ENCODE results near the gene SPAG7.

DNA sequence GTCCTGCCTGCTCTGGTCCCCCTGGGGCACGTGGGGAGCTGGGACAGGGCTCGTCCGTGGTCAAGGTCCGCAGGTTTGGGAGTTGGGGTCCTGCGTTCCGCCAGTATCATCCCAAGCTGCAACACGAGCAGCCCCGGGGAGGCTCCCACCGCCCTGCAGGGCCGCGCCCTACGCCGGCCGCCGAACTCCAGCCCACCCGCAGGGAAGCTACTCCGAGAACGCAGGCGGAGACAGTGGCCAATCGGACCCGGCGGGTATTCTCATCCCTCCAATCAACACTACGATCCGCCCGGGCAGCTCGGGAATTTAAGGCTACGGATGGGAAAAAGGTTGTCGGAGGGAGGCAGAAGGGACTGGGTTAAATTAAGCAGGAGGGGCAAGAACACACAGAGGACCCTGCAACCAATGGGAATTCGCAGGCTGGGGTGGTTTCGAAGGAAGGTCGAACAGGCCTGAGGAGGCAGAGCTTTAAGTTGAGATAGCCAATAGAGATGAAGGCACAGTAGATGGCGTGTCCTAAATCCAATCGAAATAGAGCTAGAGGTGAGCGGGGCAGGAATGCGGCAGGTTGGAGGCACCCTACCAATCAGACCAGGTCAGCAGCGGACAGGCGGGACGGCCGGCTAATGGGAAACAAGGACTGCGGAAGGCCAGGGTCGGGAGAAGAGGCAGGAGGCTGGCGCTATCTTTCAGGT, 626 bp downstream of the SPAG7 start:
- TF ChIP-seq, protein P1, sequence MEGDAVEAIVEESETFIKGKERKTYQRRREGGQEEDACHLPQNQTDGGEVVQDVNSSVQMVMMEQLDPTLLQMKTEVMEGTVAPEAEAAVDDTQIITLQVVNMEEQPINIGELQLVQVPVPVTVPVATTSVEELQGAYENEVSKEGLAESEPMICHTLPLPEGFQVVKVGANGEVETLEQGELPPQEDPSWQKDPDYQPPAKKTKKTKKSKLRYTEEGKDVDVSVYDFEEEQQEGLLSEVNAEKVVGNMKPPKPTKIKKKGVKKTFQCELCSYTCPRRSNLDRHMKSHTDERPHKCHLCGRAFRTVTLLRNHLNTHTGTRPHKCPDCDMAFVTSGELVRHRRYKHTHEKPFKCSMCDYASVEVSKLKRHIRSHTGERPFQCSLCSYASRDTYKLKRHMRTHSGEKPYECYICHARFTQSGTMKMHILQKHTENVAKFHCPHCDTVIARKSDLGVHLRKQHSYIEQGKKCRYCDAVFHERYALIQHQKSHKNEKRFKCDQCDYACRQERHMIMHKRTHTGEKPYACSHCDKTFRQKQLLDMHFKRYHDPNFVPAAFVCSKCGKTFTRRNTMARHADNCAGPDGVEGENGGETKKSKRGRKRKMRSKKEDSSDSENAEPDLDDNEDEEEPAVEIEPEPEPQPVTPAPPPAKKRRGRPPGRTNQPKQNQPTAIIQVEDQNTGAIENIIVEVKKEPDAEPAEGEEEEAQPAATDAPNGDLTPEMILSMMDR (IDR thresholded peaks at IDR 0.05; ENCODE audit: poor library complexity), result no peak
- TF ChIP-seq EZH2 (IDR thresholded peaks at IDR 0.05; ENCODE audit: borderline replicate concordance) (no peak), EZH2phosphoT487 (IDR thresholded peaks at IDR 0.05; ENCODE audit: low read depth, severe bottlenecking, unreplicated experiment) (no peak)
